ENCODE measurements around the gene INSRR.

DNA sequence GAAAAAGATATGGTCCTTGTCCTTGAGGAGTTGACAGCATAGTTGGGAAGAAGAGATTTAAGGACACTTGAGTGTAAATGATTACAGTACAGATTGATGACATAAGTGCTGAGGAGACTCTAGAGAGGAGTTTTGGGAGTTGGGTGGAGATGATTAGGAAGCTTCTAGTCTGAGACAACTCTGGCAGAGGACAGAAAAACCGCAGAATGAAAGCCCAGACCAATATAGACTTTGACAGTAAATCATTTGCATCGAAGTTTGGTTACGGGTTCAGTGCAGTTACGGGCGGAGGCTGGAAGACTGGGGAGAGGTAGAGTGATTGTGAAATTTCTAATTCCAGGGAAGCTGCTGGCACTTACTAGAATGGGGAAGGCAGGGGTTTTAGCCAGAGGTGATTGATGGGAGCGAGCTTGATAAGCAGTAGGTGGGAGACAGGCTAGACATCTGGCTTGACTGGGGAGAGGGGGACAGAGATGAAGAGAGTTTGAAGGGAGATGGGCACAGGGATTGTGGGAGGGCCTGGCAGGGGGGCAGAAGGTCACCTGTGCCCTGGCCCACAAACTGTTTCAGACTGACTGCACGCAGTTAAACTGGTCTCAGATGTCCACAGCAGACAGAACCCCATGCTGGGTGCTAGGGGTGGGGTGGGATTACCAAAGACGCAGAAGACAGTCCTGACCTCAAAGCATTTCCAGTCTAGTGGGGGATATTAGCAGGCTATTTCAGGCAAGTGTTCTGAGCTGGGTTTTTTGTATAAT, 62.4 kb downstream of the INSRR start:
- TF ChIP-seq, protein P1, sequence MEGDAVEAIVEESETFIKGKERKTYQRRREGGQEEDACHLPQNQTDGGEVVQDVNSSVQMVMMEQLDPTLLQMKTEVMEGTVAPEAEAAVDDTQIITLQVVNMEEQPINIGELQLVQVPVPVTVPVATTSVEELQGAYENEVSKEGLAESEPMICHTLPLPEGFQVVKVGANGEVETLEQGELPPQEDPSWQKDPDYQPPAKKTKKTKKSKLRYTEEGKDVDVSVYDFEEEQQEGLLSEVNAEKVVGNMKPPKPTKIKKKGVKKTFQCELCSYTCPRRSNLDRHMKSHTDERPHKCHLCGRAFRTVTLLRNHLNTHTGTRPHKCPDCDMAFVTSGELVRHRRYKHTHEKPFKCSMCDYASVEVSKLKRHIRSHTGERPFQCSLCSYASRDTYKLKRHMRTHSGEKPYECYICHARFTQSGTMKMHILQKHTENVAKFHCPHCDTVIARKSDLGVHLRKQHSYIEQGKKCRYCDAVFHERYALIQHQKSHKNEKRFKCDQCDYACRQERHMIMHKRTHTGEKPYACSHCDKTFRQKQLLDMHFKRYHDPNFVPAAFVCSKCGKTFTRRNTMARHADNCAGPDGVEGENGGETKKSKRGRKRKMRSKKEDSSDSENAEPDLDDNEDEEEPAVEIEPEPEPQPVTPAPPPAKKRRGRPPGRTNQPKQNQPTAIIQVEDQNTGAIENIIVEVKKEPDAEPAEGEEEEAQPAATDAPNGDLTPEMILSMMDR (IDR thresholded peaks at IDR 0.05), result no peak
- no peak for TF ChIP-seq POLR2A (IDR thresholded peaks at IDR 0.05)
- no peak for TF ChIP-seq POLR2AphosphoS5 (IDR thresholded peaks at IDR 0.05)
